Suppressor macrophage treated with lipopolysaccharide for 4 hours (primary cell): Measurements from ENCODE around the gene RHEB.

ENCODE experiments used
- DNase-seq: peaks from one replicate; pipeline ENCODE4 v3.0.0-alpha.2; 2020

The RHEB gene

DNA sequence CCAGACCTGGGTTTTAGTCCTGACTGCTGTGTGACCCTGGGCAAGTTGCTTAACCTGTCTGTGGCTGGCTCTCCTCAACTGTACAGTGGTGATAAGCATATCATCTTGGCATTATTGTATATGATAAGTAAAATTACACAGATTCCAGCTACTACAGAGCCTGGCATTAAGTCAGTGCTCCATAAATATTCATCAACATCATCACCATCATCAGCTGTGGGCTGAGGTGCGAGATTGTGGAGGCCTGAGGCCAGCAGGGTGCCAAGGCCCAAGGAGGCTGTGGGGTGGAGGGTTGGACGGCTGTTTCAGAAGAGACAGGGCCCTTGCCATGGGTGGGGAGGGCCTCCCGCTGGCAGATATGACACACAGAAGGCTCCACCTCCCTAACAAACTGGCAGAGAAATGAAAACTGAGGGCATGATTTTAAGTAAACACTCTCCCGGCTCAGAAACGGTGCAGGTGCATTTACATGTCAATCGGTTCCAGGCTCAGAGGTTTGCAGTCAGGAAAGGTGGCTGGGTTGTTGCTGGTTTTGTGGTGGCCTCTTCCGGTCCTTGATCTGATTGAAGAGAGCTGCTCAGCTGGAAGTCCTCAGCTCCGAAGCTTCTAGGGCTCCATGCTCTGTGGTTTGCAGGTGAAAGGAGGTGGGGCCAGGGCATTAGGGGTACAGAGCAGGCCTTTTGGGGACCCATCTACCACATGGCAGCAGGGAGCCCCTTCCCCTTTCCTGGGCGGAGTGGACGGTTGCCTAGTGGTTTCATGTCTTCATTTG is 89.9 kb downstream of the RHEB start:
- no peak for DNase-seq

DNA sequence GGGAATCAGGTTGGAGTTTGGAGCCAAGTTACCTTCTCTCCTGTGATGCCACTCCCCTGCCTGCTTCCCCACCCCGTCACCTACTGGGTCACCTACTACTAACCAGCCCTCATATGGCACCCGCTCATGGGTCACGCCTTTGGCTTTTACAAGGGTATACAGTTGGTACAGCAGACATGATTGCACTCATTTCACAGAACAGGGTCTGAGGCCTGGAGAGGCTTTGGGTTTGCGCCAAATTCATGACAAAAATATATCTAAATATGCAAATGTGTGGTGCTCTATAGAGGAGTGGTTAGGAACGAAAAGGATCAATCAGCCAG is 90.5 kb downstream of the RHEB start:
- no peak for DNase-seq

DNA sequence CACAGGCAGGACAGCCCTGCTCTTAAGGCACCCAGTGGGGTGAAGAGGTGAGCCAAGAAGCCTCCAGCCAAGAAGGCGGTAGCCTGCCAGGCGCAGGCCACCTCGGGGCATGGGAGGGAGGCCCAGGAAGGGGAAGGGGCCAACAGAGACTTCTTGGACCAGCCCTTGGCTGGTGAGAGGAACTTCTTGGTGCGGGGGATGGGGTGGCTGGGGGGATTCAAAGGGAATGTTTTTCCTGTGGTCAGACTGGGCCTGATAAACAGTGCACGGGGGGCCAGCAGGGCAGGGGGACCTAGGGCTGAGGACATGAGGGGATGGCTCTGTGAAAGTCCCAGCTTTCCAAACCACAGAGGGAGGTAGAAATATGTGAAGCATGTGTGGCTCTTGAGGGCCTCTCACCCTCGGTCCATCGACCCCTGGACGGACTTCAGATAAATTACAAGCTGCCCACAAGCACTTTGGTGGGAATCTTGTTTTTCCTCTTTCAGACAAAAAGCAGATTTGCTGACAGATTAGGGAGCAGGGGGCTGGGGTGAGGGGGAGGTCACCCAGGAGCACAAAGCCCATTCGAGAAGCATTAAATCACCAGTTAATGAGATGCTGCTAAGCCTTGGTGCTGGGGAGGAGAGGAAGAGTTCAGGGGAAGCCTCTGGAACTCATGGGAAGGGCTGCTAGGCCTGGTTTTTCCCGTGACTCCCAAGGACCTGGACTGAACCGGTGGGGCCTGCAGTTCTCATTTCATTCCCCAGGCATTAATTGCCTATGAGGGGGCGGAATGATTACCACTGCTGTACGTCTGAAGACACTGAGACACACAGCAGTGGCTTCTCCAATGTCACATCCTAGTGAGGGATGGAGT is 91.1 kb downstream of the RHEB start:
- no peak for DNase-seq

DNA sequence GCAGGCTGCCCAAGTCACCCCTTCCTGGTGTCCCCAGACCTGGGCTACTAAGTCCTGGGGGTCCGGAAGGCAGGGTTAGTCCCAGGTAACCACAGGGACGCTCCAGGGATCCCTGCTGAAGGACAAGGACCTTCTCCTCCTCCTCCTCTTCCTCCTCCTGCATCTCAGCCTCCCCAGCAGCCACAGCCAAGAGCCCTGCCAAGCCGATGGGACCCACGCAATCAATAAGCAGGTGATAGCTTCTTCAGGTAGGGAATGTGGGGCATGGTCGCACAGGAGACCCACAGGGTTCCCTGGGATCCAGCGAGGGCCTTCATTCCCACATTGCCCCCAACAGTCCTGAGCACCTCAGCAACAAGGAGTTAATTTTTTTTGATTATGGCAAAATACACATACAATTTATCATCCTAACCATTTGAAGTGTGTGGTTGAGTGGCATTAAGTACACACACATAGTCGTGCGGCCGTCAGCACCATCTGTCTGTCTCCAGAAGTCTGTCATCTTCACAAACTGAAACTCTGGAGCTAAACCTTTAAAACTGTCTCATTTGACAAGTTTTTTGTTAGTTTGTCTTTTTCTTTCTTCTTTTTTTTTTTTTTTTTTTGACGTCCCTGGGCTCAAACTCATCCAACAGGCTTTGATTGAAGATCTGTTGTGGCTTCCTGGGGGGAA is 91.9 kb downstream of the RHEB start:
- DNase-seq: no peak

DNA sequence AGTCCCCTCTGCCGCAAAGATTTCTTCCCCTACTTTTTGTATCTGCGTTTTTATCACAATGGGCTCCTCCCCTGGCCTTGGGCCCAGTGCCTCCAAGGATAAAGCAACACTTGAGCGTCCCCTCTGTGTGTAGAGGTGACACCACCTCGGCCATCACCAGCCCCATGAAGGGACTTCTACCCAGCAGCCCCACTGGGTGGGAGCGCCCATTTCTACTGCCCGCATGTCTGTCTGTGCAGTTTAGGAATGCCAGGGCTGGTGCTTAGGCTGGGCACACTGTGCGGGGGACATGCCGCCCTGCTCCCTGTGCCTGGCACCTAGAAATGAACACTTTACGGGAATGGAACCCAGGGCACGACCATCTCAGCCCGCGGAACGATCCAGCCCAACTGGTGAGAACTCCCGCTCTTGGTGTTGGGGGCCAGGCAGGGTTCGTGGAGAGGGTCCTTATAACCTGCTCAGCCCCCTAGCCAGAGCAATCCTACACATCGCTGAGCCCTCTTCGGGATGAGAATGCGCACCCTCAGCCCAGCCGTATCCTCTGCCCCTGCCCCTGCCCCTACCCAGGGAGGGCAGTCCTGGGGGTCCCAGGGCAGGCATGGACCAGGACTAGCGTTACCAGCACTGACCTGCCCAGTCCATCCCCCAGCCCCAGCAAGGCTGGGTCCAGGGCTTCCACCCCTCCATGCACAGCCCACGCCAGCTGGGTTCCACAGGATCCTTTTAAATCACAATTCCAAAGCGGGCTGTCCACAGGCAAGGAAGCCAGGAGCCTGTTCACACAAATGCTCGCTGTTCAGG is 92.6 kb downstream of the RHEB start:
- DNase-seq: no peak

DNA sequence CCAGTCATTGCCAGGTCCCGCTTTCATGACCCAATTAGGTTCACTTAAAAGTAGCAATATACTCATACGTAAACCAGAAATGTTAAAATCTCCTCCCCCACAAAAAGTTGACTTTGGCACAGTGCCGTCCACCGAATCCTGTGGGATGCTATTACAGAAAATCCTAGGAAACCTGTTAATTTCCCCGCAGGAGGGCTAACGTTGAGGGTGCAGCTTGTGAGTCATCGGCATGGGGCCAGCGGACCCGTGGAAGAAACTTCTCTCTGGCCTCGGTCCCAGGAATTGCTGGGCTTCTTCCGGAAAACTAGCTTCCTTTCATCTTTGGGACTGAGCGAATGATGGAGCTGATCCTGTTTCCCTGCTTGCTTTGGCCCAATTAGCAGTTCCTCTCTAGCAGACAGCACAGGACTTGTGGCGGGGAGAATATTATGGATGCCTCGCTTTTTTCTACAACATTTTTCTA is 93.2 kb downstream of the RHEB start:
- DNase-seq: no peak

DNA sequence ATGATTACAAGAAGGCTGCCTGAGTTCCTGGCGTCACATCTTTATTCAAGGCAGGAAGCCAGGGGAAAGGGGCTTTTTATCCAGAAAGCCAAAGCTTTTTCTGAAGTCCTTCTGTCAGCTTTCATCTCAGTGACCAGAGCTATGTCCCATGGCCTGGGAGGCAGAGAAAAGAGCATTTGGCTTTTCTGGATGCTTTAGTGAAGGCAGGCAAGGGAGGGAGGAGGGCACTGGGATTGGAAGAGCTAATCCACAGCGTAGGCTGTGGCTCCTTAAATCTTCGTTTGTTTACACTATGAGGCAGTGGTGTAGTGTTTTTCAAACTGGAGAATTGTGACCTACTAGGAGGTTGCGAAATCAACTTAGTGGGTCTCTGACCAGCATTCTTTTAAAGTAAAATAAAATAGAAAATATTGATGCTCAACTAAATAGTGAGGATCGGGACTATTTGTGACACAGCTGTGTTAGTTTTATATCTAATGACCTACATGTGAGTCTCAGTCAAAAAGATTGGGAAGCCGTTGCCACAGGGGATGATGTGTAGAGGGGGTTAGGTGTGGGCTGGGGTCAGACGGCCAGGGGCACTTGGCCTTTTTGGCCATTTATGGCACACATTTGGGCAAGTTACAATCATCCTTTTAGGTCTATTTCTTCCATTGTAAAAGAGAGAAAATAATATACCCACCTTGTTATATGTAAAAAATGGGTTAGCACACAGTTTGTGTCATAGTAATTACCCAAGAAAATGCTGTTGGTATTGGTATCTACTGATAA is 93.8 kb downstream of the RHEB start:
- DNase-seq: no peak

DNA sequence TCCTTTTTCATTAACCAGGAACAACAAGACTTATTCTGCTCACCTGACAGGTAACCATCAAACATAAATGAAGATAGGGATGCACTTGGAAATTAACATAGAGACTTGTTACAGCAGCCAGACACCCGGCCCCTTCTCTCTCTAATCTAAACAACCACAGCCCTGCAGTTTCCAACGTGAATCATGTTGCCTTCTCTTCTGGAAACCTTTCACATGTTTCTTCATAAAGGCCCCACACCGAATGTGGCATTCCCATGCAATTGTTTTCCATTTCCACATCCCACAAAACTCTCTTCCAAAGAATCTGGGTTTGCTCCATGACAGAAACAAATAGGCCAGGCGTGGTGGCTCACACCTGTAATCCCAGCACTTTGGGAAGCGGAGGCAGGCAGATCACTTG is 94.9 kb downstream of the RHEB start:
- no peak for DNase-seq

DNA sequence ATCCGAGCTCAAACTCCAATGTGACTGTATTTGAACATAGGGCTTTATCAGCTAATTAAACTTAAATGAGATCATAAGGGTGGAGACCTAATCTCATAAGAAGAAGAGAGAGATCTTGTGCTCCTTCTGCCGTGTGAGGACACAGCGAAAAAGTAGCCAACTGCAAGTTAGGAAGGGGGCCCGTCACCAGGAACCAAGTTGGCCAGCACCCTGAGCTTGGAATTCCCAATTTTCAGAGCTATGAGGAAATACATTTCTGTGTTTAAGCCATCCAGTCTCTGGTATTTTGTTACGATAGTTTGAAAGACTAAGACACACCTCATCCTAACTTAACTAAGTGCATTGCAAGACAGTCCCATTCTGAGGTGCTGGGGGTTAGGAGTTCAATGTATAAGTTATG is 95.8 kb downstream of the RHEB start:
- DNase-seq: no peak

DNA sequence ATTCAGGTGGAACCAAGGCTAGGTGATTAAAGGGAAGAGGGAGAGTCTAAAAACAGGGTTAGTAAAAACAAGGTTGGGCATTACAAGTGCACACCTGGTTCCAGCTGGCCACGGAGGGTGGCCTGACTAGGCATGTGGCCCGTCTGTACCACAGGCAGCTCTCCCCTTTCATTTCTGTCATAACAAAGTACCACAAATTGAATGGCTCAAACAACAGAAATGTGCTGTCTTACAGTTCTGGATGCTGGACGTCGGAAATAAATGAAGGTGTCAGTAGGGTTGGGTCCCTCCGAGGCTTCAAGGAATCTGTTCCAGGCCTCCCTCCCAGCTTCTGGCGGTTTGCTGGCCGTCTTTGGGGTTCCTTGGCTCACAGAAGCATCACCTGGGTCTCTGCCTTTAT is 96.5 kb downstream of the RHEB start:
- no peak for DNase-seq

DNA sequence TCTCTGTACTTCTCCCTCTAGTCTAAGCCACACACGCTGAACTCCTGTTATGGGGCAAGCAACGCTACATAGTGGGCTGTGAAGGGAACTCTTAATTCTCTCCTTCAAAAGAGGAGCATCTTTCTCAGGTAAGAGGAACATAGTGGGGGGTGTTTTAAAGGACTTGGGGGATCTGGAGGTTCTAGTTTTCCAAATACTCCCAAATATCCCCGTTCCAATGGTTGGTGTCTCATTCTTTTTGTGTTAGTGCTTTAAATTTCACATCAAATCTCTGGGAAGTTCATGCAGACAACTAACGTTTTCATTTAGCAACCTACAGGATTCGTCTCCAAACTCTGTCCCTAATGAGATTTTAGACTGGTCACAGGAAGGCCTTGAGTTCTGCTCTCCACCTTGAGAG is 97.5 kb downstream of the RHEB start:
- DNase-seq: no peak

DNA sequence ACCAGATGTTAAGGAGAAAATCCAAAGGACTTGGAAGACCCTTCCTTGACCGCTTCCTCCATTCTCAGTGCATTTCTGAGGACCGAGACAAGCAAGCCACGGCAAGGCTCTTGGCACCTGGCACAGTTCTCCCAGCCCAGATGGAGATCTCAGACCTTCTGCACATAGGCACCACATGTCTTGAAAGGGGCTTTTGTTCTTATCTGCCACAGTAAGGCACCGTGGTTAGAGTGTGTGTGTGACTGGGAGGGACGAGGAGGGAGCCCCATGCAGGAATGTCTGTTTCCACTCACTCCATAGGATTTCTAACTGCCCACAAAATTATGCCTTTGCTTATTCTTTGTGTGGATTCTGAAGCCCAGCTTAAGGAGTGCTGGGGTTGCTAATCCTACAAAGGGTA is 99.6 kb downstream of the RHEB start:
- no peak for DNase-seq

DNA sequence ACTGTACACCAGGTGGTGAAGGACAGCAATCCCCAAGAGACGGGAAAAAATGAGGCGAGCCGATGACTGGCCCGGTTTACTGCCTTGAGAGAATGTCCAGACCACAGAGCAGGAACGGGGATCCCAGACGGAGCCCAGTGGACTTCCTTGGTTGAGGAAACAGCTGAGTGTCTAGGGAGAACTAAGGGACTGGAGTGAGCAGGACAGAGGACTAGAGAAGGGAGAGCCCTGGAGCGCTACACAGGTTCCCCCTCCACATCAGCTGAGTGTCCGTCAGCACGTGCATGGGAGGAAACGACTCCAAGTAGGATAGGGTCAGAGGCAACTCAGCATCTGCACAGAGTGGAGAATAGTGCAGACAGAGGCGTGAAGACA is 102.8 kb downstream of the RHEB start:
- peak; percentile 57 for DNase-seq

DNA sequence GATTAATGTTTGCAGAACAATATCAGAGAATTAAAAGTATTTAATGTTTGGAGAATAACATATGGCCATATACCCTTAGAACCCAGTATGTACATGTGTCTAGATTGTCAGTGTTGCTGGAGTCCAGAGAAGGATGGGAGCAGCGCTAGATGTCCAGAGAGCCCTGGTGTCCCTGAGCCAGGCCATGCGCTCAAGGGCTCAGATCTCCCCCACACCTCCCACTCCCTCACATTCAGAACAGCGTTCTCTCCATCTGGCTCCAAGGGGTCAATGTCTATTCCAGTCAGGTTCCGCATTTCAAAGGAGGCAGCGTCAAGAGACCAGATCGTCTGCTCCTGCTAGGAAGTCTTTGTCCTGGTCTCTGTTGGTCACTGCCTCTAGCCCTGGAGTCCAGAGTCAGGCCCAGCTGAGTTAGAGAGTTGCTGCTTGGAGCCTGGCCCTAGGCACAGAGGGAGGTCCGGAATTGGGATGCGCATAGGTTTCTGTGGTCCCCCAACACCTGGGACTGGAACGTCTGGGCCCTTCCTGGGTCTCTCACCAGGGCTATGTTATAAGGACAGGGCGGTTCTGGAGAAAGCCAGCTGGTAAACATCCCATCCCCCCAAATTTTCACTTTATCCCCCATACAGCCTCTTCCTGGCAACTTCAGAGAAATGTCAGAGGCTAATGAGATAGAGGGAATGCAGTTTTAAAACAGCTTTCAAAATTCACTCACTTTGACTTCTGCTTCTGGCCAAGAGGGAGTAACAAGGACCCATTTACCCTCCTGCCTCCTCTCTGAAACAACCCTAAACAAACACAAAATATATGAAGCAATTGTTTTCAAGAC is 103.4 kb downstream of the RHEB start:
- DNase-seq: peak; percentile 8
